Measurements from ENCODE around the gene PIK3R2.

Gene PIK3R2

GRCh38 chr19:18183529-18183928 lies 30.6 kb downstream of the PIK3R2 start:
- H3K4me3 ChIP-seq (replicated peaks; ENCODE audit: low read depth, low read length) = no peak overlapping the region
- DNase-seq (ENCODE audit: extremely low read depth, insufficient read length) = no peak
- no peaks in the 10 kb centered on the region for H3K27me3 ChIP-seq (replicated peaks; ENCODE audit: control insufficient read depth, insufficient read depth, low read length)
- no peaks in the 10 kb centered on the region for H3K36me3 ChIP-seq (ENCODE audit: control insufficient read depth, insufficient read depth, low read length)
- TF ChIP-seq CTCF (IDR thresholded peaks at IDR 0.05; ENCODE audit: insufficient read depth, low read length, poor library complexity, severe bottlenecking) = no peak

- no peaks in the 10 kb centered on the region for H3K36me3 ChIP-seq (ENCODE audit: control insufficient read depth, insufficient read depth, low read length)
- no peak for TF ChIP-seq CTCF (IDR thresholded peaks at IDR 0.05; ENCODE audit: insufficient read depth, low read length, poor library complexity, severe bottlenecking)
- no peaks in the 10 kb centered on the region for H3K27me3 ChIP-seq (replicated peaks; ENCODE audit: control insufficient read depth, insufficient read depth, low read length)
- H3K4me3 ChIP-seq (replicated peaks; ENCODE audit: low read depth, low read length) = no peak overlapping the region
- no peak for DNase-seq (ENCODE audit: extremely low read depth, insufficient read length)
Measured at GRCh38 chr19:18185538-18185937, 32.6 kb downstream of the PIK3R2 start.

- H3K36me3 ChIP-seq (ENCODE audit: control insufficient read depth, insufficient read depth, low read length) = no peaks in the 10 kb centered on the region; the same call in 1 of the 2 replicates
- no peak for DNase-seq (ENCODE audit: extremely low read depth, insufficient read length)
- H3K27me3 ChIP-seq (replicated peaks; ENCODE audit: control insufficient read depth, insufficient read depth, low read length) = no peaks in the 10 kb centered on the region
- no peak for TF ChIP-seq CTCF (IDR thresholded peaks at IDR 0.05; ENCODE audit: insufficient read depth, low read length, poor library complexity, severe bottlenecking)
- H3K4me3 ChIP-seq (replicated peaks; ENCODE audit: low read depth, low read length) = no peak overlapping the region
Measured at GRCh38 chr19:18190278-18190677, 37.3 kb downstream of the PIK3R2 start.

GRCh38 chr19:18191640-18192062 lies 38.7 kb downstream of the PIK3R2 start:
- no peak for DNase-seq (ENCODE audit: extremely low read depth, insufficient read length)
- peaks cover 6% of the 10 kb centered on the region for H3K36me3 ChIP-seq (ENCODE audit: control insufficient read depth, insufficient read depth, low read length)
- no peaks in the 10 kb centered on the region for H3K27me3 ChIP-seq (replicated peaks; ENCODE audit: control insufficient read depth, insufficient read depth, low read length)
- TF ChIP-seq CTCF (IDR thresholded peaks at IDR 0.05; ENCODE audit: insufficient read depth, low read length, poor library complexity, severe bottlenecking) = no peak
- peak overlapping the region; percentile 42 for H3K4me3 ChIP-seq (replicated peaks; ENCODE audit: low read depth, low read length)

GRCh38 chr19:18192673-18193387 lies 39.9 kb downstream of the PIK3R2 start, which contains the start of gene MPV17L2:
Gene MPV17L2, plus strand, starts transcription at chr19:18193218. Its CDS starts 64 bp downstream, at chr19:18193282.
- peak; percentile 99 for DNase-seq (ENCODE audit: extremely low read depth, insufficient read length)
- Histone ChIP-seq H3K27me3 (replicated peaks; ENCODE audit: control insufficient read depth, insufficient read depth, low read length) (no peaks in the 10 kb centered on the region), H3K36me3 (ENCODE audit: control insufficient read depth, insufficient read depth, low read length) (peaks cover 9% of the 10 kb centered on the region), H3K4me3 (replicated peaks; ENCODE audit: low read depth, low read length) (peak within 1 kb of the TSS; percentile 70)
- TF ChIP-seq CTCF (IDR thresholded peaks at IDR 0.05; ENCODE audit: insufficient read depth, low read length, poor library complexity, severe bottlenecking) = no peak

Measured in GM06990 (cell line).